OCI-M2 (cell line): ENCODE results near the gene FOXP1.

ENCODE experiments used
- DNase-seq: peaks from one replicate; lab custom pipeline; 2025; ENCODE audit not compliant: unreplicated experiment; lab: John Stamatoyannopoulos, UW

FOXP1 gene

DNA sequence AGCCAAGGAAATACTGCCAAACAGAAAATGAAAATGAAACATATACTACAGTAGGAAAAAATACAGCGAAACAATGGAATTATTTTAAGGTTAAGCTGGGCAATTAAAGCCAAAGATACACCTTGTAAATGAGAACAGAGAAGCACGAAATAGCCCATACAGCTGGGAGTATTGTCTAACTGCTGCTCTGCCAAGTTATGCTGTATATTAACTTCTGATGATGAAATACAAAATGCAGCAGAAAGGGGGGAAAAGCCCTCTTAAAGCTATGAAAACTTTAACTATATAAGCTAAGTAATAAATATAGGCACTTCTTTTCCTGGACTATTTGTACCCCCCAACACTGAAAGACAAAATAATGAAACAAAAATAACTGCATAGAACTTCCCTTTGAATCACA, 449.0 kb downstream of the FOXP1 start:
- DNase-seq, result no peak

DNA sequence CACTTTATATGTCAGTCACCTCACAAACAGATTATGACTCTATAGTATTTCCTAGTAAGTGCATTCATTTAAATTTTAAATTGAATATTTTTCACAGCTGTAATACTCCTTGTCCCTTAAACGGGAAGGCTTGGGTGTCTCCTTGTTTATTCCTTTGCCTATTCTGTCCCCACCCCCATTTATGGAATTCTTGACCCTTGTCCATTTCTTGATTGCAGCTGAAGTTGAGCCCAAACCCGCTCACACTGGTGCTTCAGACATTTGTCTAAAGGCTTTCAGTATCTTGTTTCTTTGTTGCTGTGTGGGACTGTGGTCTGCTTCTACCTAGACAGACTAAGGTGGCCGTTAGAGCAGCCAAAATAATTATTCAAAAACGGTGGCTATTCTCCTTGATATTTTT, 449.7 kb downstream of the FOXP1 start:
- DNase-seq, result no peak

DNA sequence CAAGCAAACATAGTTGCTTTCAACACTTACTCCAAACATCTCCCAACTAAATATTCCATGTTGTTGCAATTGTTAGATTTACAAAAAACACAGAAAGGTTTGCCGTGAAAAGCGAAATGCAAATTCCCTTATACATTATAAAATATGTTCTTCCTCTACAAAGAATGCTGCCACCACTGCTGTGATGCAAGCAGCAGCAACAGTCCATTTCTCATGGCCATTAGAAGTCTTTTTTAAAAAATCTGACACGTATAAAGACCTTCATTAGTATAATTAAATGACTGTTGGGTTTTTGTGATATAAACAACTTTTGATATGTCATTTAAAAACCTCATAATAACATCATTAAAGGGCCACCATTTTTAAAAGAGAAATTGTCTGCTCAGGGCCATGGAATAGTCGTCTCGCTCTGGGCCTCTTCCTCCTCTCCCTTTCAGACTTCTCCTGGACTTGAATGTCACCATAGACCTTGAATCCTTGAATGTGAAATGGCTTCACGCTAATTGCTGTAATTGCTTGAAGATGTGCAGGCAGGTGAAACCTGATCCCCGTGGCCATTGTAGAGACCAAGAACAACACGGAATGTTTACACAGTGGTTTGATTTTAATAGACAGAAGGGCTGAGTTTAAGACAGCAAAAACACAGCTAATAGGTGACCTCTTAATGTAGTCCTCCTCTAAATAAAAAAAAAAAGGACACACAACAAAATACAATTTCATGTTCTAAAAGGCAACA, 450.4 kb downstream of the FOXP1 start:
- DNase-seq, result no peak

DNA sequence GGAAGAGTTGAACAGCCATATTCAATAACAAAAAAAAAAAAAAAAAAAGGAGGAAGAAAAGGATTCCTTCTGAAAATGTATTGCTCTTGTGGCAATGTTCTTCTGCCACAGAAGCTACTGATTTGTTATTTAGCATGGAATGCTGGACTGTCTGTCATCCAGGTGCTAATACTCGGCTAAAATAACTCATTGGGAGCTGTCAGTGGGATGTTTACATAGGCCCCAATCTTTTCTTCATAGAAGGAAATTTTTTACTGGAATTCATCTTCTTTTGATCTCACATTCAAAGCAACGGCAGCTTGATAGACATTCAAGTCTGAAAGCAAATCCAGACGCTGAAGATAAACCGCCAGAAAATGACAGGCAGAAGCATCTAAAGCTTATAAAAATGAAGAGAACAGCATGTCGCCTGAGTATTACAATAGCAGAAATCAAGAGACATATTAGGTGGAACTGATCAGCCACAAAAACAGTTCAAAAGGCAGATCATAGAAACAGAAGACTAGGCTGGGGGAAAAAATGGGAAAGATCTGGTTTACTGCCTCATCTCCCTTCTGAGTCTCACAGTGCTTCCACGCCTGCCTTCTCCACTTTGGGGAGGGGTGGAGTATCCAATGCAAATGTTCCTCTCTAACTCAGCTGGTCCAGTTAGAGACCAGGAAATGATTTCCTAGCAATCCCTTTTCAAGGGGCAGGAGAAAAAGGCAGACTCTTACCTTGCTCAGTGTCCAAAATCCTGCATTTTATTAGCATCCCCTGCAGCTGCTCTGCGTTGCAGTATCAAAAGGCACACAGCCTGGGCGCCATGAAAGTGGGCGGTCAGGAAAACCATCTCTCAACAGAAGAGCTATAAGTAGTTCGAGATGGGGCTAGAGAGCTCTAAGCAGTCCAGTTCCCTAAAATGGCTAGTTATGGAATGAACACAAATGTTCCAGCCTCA, 451.9 kb downstream of the FOXP1 start:
- DNase-seq, result no peak

DNA sequence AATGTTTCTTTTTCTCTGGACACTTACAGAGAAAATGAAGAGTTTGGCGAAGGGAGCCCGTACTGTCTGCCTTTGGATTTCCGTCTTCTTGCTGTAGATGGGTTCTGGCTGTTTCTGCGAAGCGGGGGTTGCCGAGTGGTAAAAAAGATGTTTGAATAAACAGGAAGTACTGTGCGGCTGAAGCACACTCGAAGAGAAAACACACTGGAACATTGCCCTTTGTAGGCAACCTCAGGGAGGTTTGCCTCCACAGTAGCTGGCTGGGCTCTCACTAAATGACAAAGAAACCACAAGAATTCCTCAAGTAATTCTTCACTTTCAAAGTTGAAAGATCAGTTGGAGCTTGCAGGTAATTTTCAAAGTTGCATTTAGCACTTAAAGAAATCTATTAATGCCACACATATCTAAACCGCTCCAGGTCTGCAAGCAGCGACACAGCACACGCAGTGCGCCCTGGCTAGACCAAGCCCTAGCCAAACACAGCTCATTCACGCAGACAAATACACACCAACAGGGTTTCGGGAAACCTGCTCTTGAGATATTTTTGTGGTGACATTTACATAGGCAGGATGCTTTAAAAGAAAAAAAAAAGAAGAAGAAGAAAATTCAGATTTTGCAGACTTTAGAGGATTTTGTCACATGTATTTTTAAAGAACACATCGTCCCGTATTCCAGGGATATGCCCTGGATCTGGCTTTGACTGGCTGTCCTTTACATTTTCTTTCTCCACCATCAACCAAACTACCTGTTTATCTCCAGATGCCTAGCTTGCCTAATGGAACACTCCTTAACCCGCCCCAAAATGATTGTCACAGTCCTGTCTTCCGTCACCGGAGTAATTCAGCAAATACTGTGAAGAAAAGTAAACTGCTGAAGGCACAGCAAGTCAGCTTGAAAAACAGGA, 452.8 kb downstream of the FOXP1 start:
- DNase-seq, result peak; percentile 23

DNA sequence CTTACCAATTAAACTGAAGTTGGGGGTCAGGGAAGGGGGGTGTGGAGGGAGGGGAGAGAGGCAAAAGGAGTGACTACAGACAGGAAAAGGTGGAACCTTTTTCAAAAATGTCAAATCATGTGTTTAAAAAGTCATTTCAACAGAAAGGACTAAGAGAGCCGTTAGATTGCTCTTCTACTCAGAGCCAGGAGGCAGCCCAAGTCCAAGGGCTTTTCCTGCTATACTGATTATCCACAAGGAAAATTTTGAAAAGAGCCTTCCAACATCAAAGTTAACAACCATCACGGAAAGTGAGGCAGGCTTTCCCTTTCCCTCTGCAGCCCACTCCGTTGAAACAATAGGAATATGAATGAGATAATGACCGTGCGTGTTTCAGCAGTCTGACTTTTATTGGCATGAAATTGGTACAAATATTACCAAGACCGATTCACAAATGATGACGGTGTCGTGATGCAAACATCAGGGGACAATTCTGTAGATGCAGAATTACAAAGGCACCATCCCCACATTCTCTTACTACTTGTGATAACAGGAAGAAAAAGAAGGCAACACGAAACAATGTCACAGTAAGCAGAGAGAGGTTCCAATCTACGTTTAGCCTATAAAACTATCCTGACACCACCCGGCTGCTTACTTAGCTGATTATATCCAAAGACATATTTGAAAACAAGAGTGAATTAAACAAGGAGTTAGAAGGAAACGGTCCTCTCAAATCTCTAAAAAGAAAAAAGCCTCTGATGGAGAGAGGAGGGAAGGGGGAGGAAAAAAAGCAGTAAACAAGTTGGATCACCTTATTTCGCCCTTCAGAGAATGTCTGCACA, 453.7 kb downstream of the FOXP1 start:
- no peak for DNase-seq

DNA sequence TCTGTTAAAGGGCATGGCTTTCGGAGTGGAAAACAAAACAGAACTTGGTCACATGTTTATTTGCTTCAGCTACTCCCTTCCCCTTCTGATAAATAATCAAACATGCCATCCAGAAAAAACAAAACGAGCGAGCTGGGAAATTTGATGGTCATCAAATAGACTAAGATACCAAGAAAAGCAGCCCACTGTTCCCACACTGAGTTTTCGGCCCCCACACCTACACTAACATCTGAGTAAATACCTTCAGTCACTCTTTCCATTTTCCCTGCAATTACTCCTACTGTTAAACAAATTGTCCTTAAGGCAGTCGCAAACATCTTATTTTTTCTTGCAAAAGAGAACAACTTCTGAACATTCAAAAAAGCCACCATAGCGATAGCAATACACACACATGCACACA, 454.6 kb downstream of the FOXP1 start:
- no peak for DNase-seq

DNA sequence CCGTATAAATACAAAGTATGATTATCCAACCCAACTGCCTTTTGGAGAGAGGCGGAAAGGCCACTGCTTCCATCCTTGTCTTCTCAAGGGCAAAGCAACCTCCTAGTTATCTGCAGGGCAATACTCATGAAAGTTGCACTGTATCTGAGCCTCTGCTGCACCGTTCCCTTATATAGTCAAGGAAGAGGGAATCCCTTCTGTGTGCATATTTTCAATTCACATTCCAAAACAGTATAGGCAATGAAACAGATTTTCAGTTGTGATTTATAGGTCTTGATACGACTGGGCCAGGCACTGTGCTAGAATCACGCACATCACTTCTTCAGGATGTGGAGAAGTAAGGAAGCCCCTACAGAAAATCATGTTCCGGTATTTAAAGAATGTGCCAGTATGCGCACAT, 455.7 kb downstream of the FOXP1 start:
- DNase-seq, result no peak

DNA sequence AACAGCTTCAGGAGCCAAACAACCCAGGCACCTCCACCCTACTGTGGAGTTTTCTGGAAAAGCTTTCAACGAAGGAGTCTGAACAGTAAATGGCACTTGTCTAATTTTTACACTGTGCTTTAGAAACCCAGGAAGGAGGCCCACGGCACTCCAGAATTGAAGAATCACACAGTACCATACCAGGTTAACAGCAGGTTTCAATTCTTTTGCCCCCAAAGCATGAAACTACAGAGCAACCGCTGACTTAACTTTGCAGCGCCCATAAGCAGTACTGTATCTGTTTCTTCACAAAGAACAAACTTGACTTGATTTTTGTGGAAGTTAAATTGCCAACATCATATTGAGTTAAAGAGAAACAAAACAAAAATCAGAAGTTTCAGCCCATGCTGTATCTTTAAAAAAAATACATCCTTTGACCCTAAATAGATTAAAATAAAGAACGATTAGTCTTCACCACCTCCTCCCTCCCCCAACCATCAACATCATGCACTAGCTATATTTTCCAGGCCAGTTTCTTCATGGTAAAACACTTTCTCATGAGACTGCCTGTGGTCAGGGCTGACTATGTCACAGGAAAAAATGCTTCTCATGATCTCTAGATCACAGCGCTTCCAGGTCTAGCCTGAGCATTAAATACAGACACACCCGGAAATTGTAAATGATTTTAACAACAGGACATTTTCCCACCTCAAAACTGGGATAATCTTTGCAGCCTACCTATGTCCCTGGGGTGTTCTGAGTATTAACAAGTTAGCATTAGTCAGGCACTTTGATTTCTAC, 456.3 kb downstream of the FOXP1 start:
- DNase-seq, result no peak

DNA sequence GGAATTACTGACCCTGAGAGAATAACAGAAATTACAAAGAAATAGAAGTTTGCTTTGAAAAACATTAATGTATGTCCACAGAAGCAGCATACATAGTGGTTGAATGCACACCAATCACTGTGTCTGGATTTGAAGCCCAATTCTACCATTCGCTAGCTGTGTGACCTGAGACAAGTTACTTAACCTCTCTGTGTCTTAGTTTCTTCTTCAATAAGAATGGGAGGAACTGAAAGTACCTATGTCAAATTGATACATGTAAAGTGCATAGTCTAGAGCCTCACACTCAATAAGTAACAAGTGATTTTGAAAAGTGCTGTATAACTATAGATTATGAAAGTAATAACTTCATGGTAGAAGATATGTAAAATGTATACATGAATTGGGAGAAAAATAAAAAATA, 457.8 kb downstream of the FOXP1 start:
- DNase-seq, result no peak

DNA sequence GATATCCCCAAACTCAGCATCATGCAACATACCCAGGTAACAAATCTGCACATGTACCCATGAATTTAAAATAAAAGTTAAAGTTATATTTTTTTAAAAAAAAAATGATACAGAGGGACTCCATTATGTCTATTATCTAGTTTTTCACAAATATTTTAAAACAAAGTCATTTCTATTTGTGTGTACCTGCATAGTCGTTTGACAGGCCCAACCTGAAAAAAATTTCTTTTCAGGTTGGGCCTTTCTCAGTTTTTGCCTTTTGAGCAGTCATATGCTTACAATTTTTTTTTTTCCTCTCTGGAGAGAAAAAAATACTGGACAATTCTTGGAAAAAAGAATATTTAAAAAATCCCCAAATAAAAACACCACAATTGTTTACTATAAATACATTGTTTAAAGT, 459.5 kb downstream of the FOXP1 start:
- DNase-seq, result no peak

DNA sequence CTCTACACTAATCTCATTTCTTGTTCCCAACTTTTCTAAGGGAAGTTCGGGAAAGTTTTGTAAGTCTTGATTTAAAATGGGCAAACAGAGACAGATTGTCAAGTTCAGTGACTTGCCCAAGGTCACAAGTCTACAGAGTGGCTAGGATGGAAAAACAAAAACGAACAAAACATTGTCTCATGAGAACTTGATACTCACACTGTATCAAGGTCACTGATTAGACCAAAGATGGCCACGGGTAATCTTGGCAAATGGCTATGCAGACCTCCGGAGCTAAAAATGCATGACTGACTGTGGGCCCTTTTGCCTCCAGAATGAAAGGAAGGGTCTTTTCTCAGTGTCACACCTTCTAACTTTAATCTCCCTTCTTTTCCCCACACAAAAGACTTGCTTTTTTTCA, 460.9 kb downstream of the FOXP1 start:
- no peak for DNase-seq

DNA sequence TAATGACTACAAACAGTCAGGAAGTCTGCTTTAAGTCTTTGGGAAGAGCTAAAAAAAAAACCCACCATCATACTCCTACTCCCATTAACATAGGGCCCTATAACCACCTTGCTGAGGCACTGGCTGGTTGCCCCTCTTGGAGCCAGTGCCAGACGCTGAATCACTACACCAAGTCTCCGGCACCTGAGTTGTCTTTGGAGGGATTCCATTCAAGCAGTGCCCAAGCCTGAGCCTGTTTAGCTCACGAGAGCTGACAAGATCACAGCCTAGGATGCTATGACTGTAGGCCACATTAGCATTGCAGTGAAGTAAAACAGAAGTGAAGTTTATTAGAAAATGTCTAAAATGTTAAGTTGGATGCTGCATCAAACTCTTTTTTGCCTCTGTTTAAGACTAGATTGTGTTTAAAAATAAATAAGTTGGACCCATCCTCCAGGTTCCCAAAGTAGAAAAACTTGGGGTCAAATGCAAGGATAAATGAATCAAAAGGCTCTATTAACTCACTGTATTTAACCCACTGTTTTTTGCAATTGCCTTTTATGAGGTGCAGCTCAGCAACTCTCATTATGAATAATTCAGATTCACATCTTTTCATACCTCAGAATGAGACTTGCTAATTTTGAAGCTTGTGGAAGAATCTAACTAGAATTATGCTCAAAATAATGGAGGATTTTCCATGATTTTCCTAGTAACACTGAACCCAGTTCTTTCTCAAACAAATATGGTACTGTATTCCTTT, 461.9 kb downstream of the FOXP1 start:
- DNase-seq, result no peak

DNA sequence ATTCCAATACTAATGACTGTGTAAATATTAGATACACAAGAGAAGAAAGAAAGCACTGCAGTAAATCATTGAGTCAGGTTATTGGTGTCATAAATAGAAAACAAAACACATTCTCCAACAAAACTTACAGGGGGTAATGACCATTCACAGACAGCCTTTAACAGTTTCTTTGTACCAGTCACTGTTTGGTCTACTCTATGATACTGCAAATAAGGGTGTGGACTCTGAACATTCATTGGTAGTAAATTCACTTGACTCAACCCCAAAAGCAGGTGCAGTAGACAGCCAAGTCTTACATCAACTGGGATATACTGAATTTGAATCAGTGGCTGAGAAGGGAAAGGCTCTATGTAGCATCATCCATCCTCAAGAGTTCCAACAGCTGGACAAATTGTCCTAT, 463.5 kb downstream of the FOXP1 start:
- no peak for DNase-seq

DNA sequence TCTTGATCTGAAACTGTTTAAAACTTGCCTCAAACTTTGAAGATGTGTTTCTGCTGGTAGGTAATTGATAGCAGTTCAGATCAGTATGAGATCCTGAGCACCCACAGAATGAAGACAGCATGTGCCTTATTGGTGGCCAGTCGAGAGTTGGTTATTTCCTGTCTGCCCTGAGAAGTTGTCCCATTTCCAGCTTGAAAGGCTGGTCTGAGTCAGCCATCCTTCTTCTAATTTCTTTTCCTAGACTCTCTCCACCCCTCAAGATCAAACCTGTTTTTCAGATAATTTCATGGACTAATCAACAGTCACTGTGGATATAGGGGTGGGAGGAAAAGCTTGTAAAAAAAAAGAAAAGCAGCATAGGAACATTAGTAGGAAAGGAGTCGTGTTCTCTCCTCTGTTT, 464.4 kb downstream of the FOXP1 start:
- DNase-seq, result no peak

DNA sequence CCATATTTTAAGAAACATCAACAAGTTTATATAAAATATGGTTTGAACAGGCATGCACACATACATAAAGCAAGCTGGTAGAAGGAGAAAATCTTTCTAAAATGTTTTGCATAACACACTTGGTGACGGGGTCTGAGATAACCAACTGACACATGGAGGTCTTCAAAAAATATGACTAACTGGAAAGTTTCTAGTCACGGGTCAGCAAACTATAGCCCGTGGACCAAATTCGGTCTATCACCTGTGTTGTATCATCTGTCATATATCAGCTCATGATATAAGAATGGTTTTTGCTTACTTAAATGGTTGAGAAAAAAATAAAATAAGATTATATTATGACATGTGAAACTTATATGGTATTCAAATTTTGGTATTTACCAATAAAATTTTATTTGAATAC, 465.1 kb downstream of the FOXP1 start:
- no peak for DNase-seq

DNA sequence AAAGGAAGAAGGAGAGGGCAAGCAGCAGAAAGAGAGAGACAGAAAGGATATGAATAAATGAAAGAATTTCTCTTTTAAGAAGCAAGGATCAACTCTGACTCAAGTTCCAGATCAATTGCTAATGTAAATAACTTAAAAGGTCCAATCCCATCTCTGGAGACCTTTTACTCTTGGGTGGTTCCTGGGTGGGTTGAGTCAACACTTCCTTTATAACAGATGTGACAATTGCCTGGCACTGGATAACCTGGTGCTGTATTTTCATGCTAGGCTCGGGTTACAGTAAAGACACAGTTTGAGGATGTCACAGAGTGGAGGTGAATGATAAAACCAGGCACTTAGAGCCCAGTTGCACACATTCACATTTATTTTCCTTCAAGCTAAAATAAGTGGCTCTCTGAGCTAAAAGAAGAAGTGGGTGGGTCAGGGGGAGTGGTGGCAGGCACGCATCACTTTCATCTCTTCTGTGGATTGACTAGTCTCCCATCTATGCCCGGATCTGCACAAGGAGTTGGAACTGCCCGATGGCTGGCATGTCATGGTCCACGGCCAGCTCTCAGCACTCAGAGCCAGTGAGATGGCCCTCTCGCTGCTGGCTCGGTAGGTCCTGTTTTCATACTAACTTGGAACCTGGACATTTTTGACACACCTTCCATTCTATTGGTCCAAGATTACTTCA, 465.8 kb downstream of the FOXP1 start:
- no peak for DNase-seq

DNA sequence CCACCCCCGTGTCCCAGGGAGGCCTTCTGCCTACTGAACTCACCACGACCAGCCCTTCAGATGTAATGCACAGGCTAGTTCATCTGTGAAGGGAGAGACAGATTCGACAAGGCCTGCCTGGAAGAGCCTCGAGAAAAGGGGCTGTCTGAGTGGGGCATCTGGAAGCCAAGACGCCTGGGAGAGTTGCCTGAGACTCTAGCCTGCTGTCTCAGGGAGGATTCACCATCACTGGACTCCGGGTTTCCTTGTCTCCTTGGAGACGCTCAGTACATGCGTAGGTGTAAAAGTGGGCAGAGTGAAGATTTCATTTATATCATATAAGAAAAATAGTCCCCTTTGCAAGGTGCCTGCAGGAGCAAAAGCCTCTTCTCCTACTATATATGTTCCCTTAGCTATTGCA, 468.9 kb downstream of the FOXP1 start:
- DNase-seq, result no peak

DNA sequence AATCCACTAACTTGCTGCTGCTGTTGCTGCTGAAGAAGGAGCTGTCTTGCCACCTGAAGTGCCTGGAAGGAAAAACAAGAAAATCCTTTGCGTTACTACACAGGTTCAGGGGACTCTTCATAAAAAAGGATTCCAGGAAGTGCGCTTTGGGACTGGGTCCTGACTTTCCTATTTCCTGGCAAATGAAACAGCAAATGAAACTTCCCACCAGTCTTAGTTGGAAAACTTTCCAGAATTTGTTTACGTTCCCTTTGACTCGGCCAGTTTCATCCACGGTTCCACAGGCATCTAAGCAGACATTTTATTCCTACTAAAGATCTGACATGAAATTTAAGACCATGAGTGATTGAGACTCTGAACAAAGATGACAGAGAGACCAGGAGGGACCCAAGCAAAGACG, 471.0 kb downstream of the FOXP1 start:
- DNase-seq, result no peak
